ENCODE data around the gene YARS1.

Gene YARS1

GRCh38 chr1:32780628-32781234 lies 36.4 kb downstream of the YARS1 start:
- no peaks in the 10 kb centered on the region for H3K9me3 ChIP-seq (ENCODE audit: control insufficient read depth, insufficient read depth, low read length)
- no peaks in the 10 kb centered on the region for H3K4me1 ChIP-seq (ENCODE audit: control insufficient read depth, low read length)
- H3K9me2 ChIP-seq (replicated peaks; ENCODE audit: control insufficient read depth, low read length): no peaks in the 10 kb centered on the region
- peaks cover under 1% of the 10 kb centered on the region; the same call in 1 of the 2 replicates for H3F3A ChIP-seq (ENCODE audit: control insufficient read depth, insufficient read depth)
- no peak overlapping the region for H3K27ac ChIP-seq (ENCODE audit: low read depth, low read length)
- no peaks in the 10 kb centered on the region for H3K27me3 ChIP-seq (ENCODE audit: control insufficient read depth, low read length)
- TF ChIP-seq EZH2phosphoT487 (IDR thresholded peaks at IDR 0.05; ENCODE audit: borderline replicate concordance, low read length): no peak
- no peak for TF ChIP-seq CTCF (IDR thresholded peaks at IDR 0.05; ENCODE audit: low read depth, low read length, poor library complexity, severe bottlenecking)
- no peak overlapping the region for H3K4me3 ChIP-seq (ENCODE audit: low read length)
- H3K36me3 ChIP-seq (ENCODE audit: control insufficient read depth, low read length): peaks cover 84% of the 10 kb centered on the region
- no peak overlapping the region for H3K4me2 ChIP-seq (ENCODE audit: low read length)
- no peaks in the 10 kb centered on the region for H4K20me1 ChIP-seq (ENCODE audit: control insufficient read depth, insufficient read depth, low read depth, low read length)
- no peaks in the 10 kb centered on the region for H3K79me2 ChIP-seq (ENCODE audit: control insufficient read depth, low read length)

GRCh38 chr1:32780005-32780404 lies 37.2 kb downstream of the YARS1 start:
- Histone ChIP-seq H3K4me2 (ENCODE audit: low read length) (no peak overlapping the region), H3K4me3 (ENCODE audit: low read length) (no peak overlapping the region), H3K27ac (ENCODE audit: low read depth, low read length) (no peak overlapping the region), H3K4me1 (ENCODE audit: control insufficient read depth, low read length) (no peaks in the 10 kb centered on the region), H3K79me2 (ENCODE audit: control insufficient read depth, low read length) (no peaks in the 10 kb centered on the region), H3K9me2 (replicated peaks; ENCODE audit: control insufficient read depth, low read length) (no peaks in the 10 kb centered on the region), H4K20me1 (ENCODE audit: control insufficient read depth, insufficient read depth, low read depth, low read length) (no peaks in the 10 kb centered on the region), H3F3A (ENCODE audit: control insufficient read depth, insufficient read depth) (peaks cover 5% of the 10 kb centered on the region; the same call in 1 of the 2 replicates), H3K36me3 (ENCODE audit: control insufficient read depth, low read length) (peaks cover 88% of the 10 kb centered on the region), H3K9me3 (ENCODE audit: control insufficient read depth, insufficient read depth, low read length) (no peaks in the 10 kb centered on the region), H3K27me3 (ENCODE audit: control insufficient read depth, low read length) (no peaks in the 10 kb centered on the region)
- no peak for TF ChIP-seq CTCF (IDR thresholded peaks at IDR 0.05; ENCODE audit: low read depth, low read length, poor library complexity, severe bottlenecking)
- TF ChIP-seq EZH2phosphoT487 (IDR thresholded peaks at IDR 0.05; ENCODE audit: borderline replicate concordance, low read length): no peak

GRCh38 chr1:32779242-32779641 lies 37.9 kb downstream of the YARS1 start:
- Histone ChIP-seq H3K4me1 (ENCODE audit: control insufficient read depth, low read length) (no peaks in the 10 kb centered on the region), H3F3A (ENCODE audit: control insufficient read depth, insufficient read depth) (peaks cover 5% of the 10 kb centered on the region; the same call in 1 of the 2 replicates), H3K4me3 (ENCODE audit: low read length) (no peak overlapping the region), H3K27ac (ENCODE audit: low read depth, low read length) (no peak overlapping the region), H4K20me1 (ENCODE audit: control insufficient read depth, insufficient read depth, low read depth, low read length) (no peaks in the 10 kb centered on the region), H3K36me3 (ENCODE audit: control insufficient read depth, low read length) (peaks cover 84% of the 10 kb centered on the region), H3K9me2 (replicated peaks; ENCODE audit: control insufficient read depth, low read length) (no peaks in the 10 kb centered on the region), H3K4me2 (ENCODE audit: low read length) (no peak overlapping the region), H3K27me3 (ENCODE audit: control insufficient read depth, low read length) (no peaks in the 10 kb centered on the region), H3K79me2 (ENCODE audit: control insufficient read depth, low read length) (no peaks in the 10 kb centered on the region), H3K9me3 (ENCODE audit: control insufficient read depth, insufficient read depth, low read length) (no peaks in the 10 kb centered on the region)
- no peak for TF ChIP-seq CTCF (IDR thresholded peaks at IDR 0.05; ENCODE audit: low read depth, low read length, poor library complexity, severe bottlenecking)
- no peak for TF ChIP-seq EZH2phosphoT487 (IDR thresholded peaks at IDR 0.05; ENCODE audit: borderline replicate concordance, low read length)
